Heart left ventricle (tissue), 16 donors: ENCODE data around the gene SLC22A6. TPM values are rescaled to one million over a fixed set of nuclear protein-coding genes. Genes with fewer than 3 reads are reported as not detected.

ENCODE experiments used
- ATAC-seq, 4 donors: fragments of 200-7000 bp; cut with Tn5 transposase; one replicate each; pipeline ENCODE4 v1.9.1; 2020 to 2022; ENCODE audit warnings: moderate library complexity in 4 of 4, mild to moderate bottlenecking in 3 of 4, moderate number of reproducible peaks in 1 of 4
- DNase-seq, 5 donors: peaks; one replicate each; pipeline ENCODE4 v3.0.0-alpha.2; 2020
- H3K27ac ChIP-seq, 12 donors: fragments of 200-600 bp; sonication (generic) in 4 of 12; one replicate each; pipeline versions ENCODE4 v1.5.0 to v1.8.0; 2016 to 2022; ENCODE audit warnings: mild to moderate bottlenecking in 2 of 12
- H3K27me3 ChIP-seq, 9 donors: fragments of 200-600 bp; sonication (generic) in 2 of 9; one replicate each; pipeline versions ENCODE4 v1.5.1 to v1.8.0; 2016 to 2022; ENCODE audit warnings: mild to moderate bottlenecking in 3 of 9
- H3K36me3 ChIP-seq, 9 donors: fragments of 200-600 bp; sonication (generic) in 2 of 9; one replicate each; pipeline versions ENCODE4 v1.5.0 to v1.8.0; 2018 to 2022; ENCODE audit warnings: mild to moderate bottlenecking in 2 of 9
- H3K4me1 ChIP-seq, 12 donors: fragments of 200-600 bp; sonication (generic) in 4 of 12; one replicate each; pipeline versions ENCODE4 v1.5.0 to v1.8.0; 2016 to 2022; ENCODE audit warnings: mild to moderate bottlenecking in 3 of 12
- H3K4me3 ChIP-seq, 12 donors: fragments of 200-600 bp; sonication (generic) in 4 of 12; one replicate each; pipeline versions ENCODE4 v1.5.0 to v1.8.0; 2017 to 2022; ENCODE audit warnings: mild to moderate bottlenecking in 9 of 12, moderate library complexity in 4 of 12
- H3K9me3 ChIP-seq, 12 donors: fragments of 200-600 bp; sonication (generic) in 4 of 12; one replicate each; pipeline versions ENCODE4 v1.5.0 to v1.8.0; 2016 to 2022; ENCODE audit warnings: mild to moderate bottlenecking in 1 of 12
- CTCF ChIP-seq, 12 donors: fragments of 200-600 bp; sonication (generic) in 4 of 12; IDR thresholded peaks; one replicate each; pipeline versions ENCODE4 v1.5.0 to v1.8.0; 2018 to 2022; ENCODE audit warnings: antibody characterized with exemption in 12 of 12, mild to moderate bottlenecking in 5 of 12
- POLR2A ChIP-seq, 2 donors: fragments of 450-650 bp; IDR thresholded peaks; one replicate each; pipeline ENCODE4 v1.6.1; 2017; ENCODE audit warnings: antibody characterized with exemption in 2 of 2, mild to moderate bottlenecking in 2 of 2, moderate library complexity in 2 of 2
- WGBS, 4 donors: extraction: QIAGEN DNeasy Blood & Tissue Kit in 2 of 4; methylation state at CpG; one replicate each; pipeline versions ENCODE4 v1.1.5 to v1.1.7; 2013 to 2018; 5-methylcytosine and 5-hydroxymethylcytosine counted together
- intact Hi-C, 10 donors: fragments of 100-400 bp; cut with DNase I; formaldehyde crosslinking; loops; one replicate each; pipeline versions ENCODE4 v1.11.1 to v1.14.2; 2022
- long read RNA-seq, 3 donors: library from polyadenylated mRNA; unstranded; transcript quantifications; one replicate each; pipeline ENCODE4 v2.0.0, GENCODE V29; 2020 to 2021
- polyA plus RNA-seq, 2 donors: library from polyadenylated mRNA; stranded (reverse); fragments of 200-250 nt; gene quantifications; one replicate each; pipeline ENCODE4 v1.2.3, GENCODE V29; 2013
- total RNA-seq, 9 donors: library from RNA; depleted of rRNA in 2 of 9; stranded (reverse); fragments of >200 nt in 2 of 9; fragmentation: NEBNext Ultra II Directional in 3 of 9; extraction: Animal tissue kit (Norgen Biotek cat#: 25700) in 3 of 9; gene quantifications; one replicate each; pipeline versions ENCODE4 v1.1.0 to v1.2.4, GENCODE V29; 2016 to 2023
- donor health status: ischemic (EF 13 %, LVEDD 7.1; RV severe dilation, severe dysfunction).
- donor health status: healthy with polysubstance abuse.
- donor health status: DM: no; HTN: yes; CAD: no.
- donor health status: DM: no; HTN: no; CAD: no.
- donor health status: ischemic (EF 25% LVEDD 6.9; RV normal size, moderate dysfunction).
- donor health status: ischemic (EF 25% LVEDD 5.7; RV mildly dilated, moderate dysfunction).
- donor health status: healthy.
- donor health status: DM: yes; HTN: yes; CAD: no.
- donor health status: ischemic (EF 35%, LVEDD 5.7; RV mildly dilated, moderate dysfunction).
- donor health status: nonischemic (EF 11% LVEDD 7.7; RV severe dilation, severe dysfunction).
- donor health status: DM: yes; HTN: yes; CAD: no.
- donor health status: PGD.
- donor health status: ischemic (EF 29% LVEDD 5.4; RV normal size, mild dysfunction).
- donor health status: nonischemic (EF 23%, LVEDD 6.1; RV moderate dilation, normal function).

The SLC22A6 gene, protein sequence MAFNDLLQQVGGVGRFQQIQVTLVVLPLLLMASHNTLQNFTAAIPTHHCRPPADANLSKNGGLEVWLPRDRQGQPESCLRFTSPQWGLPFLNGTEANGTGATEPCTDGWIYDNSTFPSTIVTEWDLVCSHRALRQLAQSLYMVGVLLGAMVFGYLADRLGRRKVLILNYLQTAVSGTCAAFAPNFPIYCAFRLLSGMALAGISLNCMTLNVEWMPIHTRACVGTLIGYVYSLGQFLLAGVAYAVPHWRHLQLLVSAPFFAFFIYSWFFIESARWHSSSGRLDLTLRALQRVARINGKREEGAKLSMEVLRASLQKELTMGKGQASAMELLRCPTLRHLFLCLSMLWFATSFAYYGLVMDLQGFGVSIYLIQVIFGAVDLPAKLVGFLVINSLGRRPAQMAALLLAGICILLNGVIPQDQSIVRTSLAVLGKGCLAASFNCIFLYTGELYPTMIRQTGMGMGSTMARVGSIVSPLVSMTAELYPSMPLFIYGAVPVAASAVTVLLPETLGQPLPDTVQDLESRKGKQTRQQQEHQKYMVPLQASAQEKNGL
- not detected for total RNA-seq
- not detected for polyA plus RNA-seq
- long read RNA-seq, donor 1 = 0 reads
- long read RNA-seq, donor 2 = 0 reads
- long read RNA-seq, donor 3 = 0 reads

DNA sequence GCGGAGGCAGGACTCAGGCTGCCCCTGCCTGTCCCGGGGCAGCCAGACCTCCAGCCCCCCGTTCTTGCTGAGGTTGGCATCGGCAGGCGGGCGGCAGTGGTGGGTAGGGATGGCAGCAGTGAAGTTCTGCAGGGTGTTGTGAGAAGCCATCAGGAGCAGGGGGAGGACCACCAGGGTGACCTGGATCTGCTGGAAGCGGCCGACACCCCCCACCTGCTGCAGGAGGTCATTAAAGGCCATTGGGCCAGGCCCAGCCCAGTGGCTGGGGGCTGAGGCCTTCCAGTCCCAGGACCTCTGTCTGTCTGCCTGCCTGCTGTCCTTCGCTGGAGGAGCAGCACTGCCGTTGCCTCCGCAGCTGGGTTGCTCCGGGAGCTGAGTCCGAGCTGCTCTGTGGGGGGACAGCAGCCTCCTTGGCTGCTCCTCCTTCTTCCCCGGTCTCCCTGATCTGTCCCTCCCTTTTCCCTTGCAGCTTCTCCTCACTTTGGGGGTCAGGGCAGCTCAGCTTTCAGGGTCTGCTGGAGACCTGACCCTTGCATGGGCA lies at the start of gene SLC22A6:
TSS of gene SLC22A6 (minus strand) at position 517 of the 541 bp plus-strand sequence. CDS start at position 240, 277 bp downstream.
- H3K36me3 ChIP-seq = no peaks in the 10 kb centered on the region
- DNase-seq = no peak

DNA sequence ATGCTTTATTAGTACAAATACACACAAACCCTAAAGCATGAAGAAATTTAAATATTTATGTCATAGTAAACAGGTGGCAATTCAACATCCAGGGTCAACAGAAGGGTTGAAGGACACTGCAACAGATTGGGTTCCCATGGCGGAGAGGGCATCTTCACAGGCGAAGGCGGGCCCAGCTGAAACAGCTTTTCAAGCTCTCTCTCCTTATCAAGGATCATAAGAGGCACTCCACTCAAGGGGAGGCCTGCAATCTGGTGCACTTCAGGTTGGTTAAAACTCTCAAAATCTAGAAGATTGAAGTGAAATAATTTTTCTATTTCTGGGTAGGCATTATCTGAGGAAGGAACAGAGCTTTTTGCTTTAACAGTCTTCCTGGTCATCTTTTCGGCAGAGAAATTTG lies 47.7 kb upstream of the SLC22A6 start:
- H3K27me3 ChIP-seq = peaks cover 0 to 13% (median 0%) of the 10 kb centered on the region in 9 donors
- TF ChIP-seq POLR2A (IDR thresholded peaks at IDR 0.05) (no peak), CTCF (IDR thresholded peaks at IDR 0.05) (no peak)
- no peak overlapping the region for H3K27ac ChIP-seq
- ATAC-seq = no peak
- H3K4me3 ChIP-seq = no peak overlapping the region
- peaks cover 0 to 7% (median 0%) of the 10 kb centered on the region in 12 donors for H3K9me3 ChIP-seq
- peaks cover 0 to 4% (median 0%) of the 10 kb centered on the region in 12 donors for H3K4me1 ChIP-seq
- no peaks in the 10 kb centered on the region for H3K36me3 ChIP-seq
- intact Hi-C loops = loop anchor here in 6 of 10 donors (5.0 to 10.0 kb wide), 4 partner anchors 182 to 712 kb away; no protein-coding TSS in a partner anchor
- no peak for DNase-seq
- WGBS, 4 donors = 88 to 91% (median 89%) methylated on average over 4 of the region's 4 CpGs

More for the DNA sequence above, at the start of gene SLC22A6:
- intact Hi-C loops = no loop called here
- no peak within 1 kb of the TSS for H3K27ac ChIP-seq
- ATAC-seq = no peak
- H3K4me1 ChIP-seq = no peaks in the 10 kb centered on the region
- H3K4me3 ChIP-seq = no peak within 1 kb of the TSS
- H3K27me3 ChIP-seq = no peaks in the 10 kb centered on the region
- no peaks in the 10 kb centered on the region for H3K9me3 ChIP-seq
- WGBS, 4 donors = 64 to 72% (median 66%) methylated on average over 10 to 14 of the region's 14 CpGs
- TF ChIP-seq CTCF (IDR thresholded peaks at IDR 0.05) (no peak), POLR2A (IDR thresholded peaks at IDR 0.05) (no peak)

- no peaks in the 10 kb centered on the region for H3K9me3 ChIP-seq
- DNase-seq (peak; percentile 81 to 91 (median 84)), ATAC-seq (peak; percentile 79 to 94 (median 92))
- intact Hi-C loops = loop anchor here (1.0 to 10.0 kb wide), 4 partner anchors 117 to 611 kb away; no protein-coding TSS in a partner anchor
- peaks cover 0 to 10% (median 1%) of the 10 kb centered on the region in 12 donors for H3K4me1 ChIP-seq
- H3K27me3 ChIP-seq = peaks cover 0 to 10% (median 0%) of the 10 kb centered on the region in 9 donors
- H3K27ac ChIP-seq = no peak overlapping the region
- 6 to 14% (median 13%) methylated on average over 13 to 19 of the region's 19 CpGs for WGBS, 4 donors
- no peaks in the 10 kb centered on the region for H3K36me3 ChIP-seq
- TF ChIP-seq CTCF (IDR thresholded peaks at IDR 0.05) (peak; percentile 99 to 100 (median 99)), POLR2A (IDR thresholded peaks at IDR 0.05) (no peak)
- H3K4me3 ChIP-seq = peak overlapping the region in 1 of 12 donors; percentile 6
Measured at GRCh38 chr11:63023841-63024648, 39.3 kb upstream of the SLC22A6 start.
